GM12878 (cell line): ENCODE measurements around the gene LRRC70. TPM values are rescaled to one million over a fixed set of nuclear protein-coding genes. Genes with fewer than 3 reads are reported as not detected.

Experiments
- ATAC-seq: fragments of 200-7000 bp; cut with Tn5 transposase; 3 replicates; pipeline ENCODE4 v1.9.1; 2020; ENCODE audit warnings: mild to moderate bottlenecking, moderate library complexity
- BruUV-seq: library from RNA; stranded (reverse); fragments of 400-500 nt; replicated peaks from 2 replicates; lab custom pipeline; 2021; lab: Mats Ljungman, UMichigan
- CTCF ChIA-PET: fragments of 300-600 bp; sonication (Branson Sonifier 250); formaldehyde crosslinking; extraction: SDS; loops from one replicate; lab custom pipeline; 2021; ENCODE audit warnings: inconsistent platforms; lab: Yijun Ruan, JAX
- POLR2A ChIA-PET: fragments of 350-600 bp; formaldehyde crosslinking; extraction: SDS; loops from one replicate; lab custom pipeline; 2021; ENCODE audit warnings: inconsistent platforms; lab: Charles Lee
- RAD21 ChIA-PET: fragments of 300-600 bp; sonication (Branson Sonifier 250); formaldehyde crosslinking; loops from one replicate; lab custom pipeline; 2023; ENCODE audit warnings: antibody characterized with exemption; ENCODE audit not compliant: unreplicated experiment; lab: Charles Lee
- SMC1A ChIA-PET: fragments of 300-600 bp; sonication (Branson Sonifier 250); formaldehyde crosslinking; loops from one replicate; lab custom pipeline; 2023; ENCODE audit not compliant: unreplicated experiment, uncharacterized antibody; lab: Charles Lee
- DNase-seq: peaks from one replicate; pipeline ENCODE4 v3.0.0-alpha.2; 2011; ENCODE audit warnings: low read depth, low spot score
- FAIRE-seq: peaks from 3 replicates; lab custom pipeline; 2011; peaks lifted over from hg19 to GRCh38; lab: Jason Lieb, UNC
- H2AFZ ChIP-seq: 2 replicates; pipeline ENCODE4 v1.6.0; 2011; ENCODE audit warnings: low read depth, low read length, control low read depth; ENCODE audit not compliant: control insufficient read depth
- H3K27ac ChIP-seq: 2 replicates; pipeline ENCODE4 v1.5.1; 2011; ENCODE audit warnings: control low read depth; ENCODE audit not compliant: control insufficient read depth, insufficient read depth
- H3K27me3 ChIP-seq, 2 experiments: replicated peaks in 1 of 2; 2 replicates each; pipeline versions ENCODE4 v1.6.0 to v1.6.1; 2011; ENCODE audit warnings: low read length in 1 of 2; ENCODE audit not compliant: control insufficient read depth in 2 of 2, insufficient read depth in 2 of 2
- H3K36me3 ChIP-seq, 2 experiments: 2 replicates each; pipeline ENCODE4 v1.5.1; 2011; ENCODE audit warnings: low read length in 1 of 2; ENCODE audit not compliant: control insufficient read depth in 2 of 2, insufficient read depth in 2 of 2
- H3K4me1 ChIP-seq: 2 replicates; pipeline ENCODE4 v1.6.1; 2011; ENCODE audit warnings: mild to moderate bottlenecking, low read length, moderate library complexity, mixed read lengths; ENCODE audit not compliant: control insufficient read depth, insufficient read depth
- H3K4me2 ChIP-seq: 2 replicates; pipeline ENCODE4 v1.6.0; 2011; ENCODE audit warnings: control low read depth; ENCODE audit not compliant: control insufficient read depth, insufficient read depth
- H3K4me3 ChIP-seq: fragments of 200-600 bp; sonication (generic); 2 replicates; pipeline ENCODE4 v1.5.1; 2016
- H3K79me2 ChIP-seq: 2 replicates; pipeline ENCODE4 v1.6.0; 2011; ENCODE audit warnings: low read length; ENCODE audit not compliant: control insufficient read depth, insufficient read depth
- H3K9ac ChIP-seq: 2 replicates; pipeline ENCODE4 v1.8.0; 2011; ENCODE audit warnings: low read length, control low read depth, mixed read lengths; ENCODE audit not compliant: control insufficient read depth, insufficient read depth
- H3K9me3 ChIP-seq: replicated peaks from 3 replicates; pipeline ENCODE4 v1.5.1; 2011; ENCODE audit warnings: mild to moderate bottlenecking, low read length; ENCODE audit not compliant: control insufficient read depth, insufficient read depth
- H4K20me1 ChIP-seq: 2 replicates; pipeline ENCODE4 v1.6.0; 2011; ENCODE audit not compliant: control insufficient read depth, insufficient read depth
- BCLAF1 ChIP-seq: fragments of 450-650 bp; IDR thresholded peaks from 2 replicates; pipeline ENCODE4 v1.6.1; 2017; ENCODE audit warnings: antibody characterized with exemption, mild to moderate bottlenecking, moderate library complexity
- BHLHE40 ChIP-seq, 2 experiments: fragments of 450-650 bp in 1 of 2; IDR thresholded peaks; 2 replicates each; pipeline ENCODE4 v1.6.1; 2011 to 2017; ENCODE audit warnings: low read depth in 2 of 2, borderline replicate concordance in 1 of 2, improper control_type of control experiment in 1 of 2, low read length in 1 of 2, mild to moderate bottlenecking in 1 of 2
- CHD1 ChIP-seq: IDR thresholded peaks from 2 replicates; pipeline ENCODE4 v1.6.1; 2012; ENCODE audit warnings: low read depth, low read length, improper control_type of control experiment
- CREB1 ChIP-seq: IDR thresholded peaks from 2 replicates; pipeline ENCODE4 v1.6.1; 2012; ENCODE audit warnings: low read depth, mild to moderate bottlenecking, inconsistent platforms
- CUX1 ChIP-seq: IDR thresholded peaks from 2 replicates; pipeline ENCODE4 v1.6.1; 2012; ENCODE audit warnings: improper control_type of control experiment, low read depth, low read length; ENCODE audit not compliant: insufficient replicate concordance
- DPF2 ChIP-seq: fragments of 450-650 bp; IDR thresholded peaks from 2 replicates; pipeline ENCODE4 v1.6.1; 2017; ENCODE audit warnings: mild to moderate bottlenecking
- NR2C2 ChIP-seq: IDR thresholded peaks from 2 replicates; pipeline ENCODE4 v1.6.1; 2011; ENCODE audit warnings: borderline replicate concordance, low read depth; ENCODE audit not compliant: control insufficient read depth, insufficient read length
- NRF1 ChIP-seq: conservative IDR thresholded peaks from 2 replicates; pipeline ENCODE4 v1.6.1; 2011; ENCODE audit warnings: mild to moderate bottlenecking, low read depth, low read length, improper control_type of control experiment
- PAX8 ChIP-seq: fragments of 450-650 bp; IDR thresholded peaks from 2 replicates; pipeline ENCODE4 v1.6.1; 2017; ENCODE audit warnings: mild to moderate bottlenecking, moderate library complexity
- POLR2AphosphoS5 ChIP-seq: IDR thresholded peaks from 2 replicates; pipeline ENCODE4 v1.6.1; 2011; ENCODE audit warnings: mild to moderate bottlenecking, low read length, inconsistent platforms
- POU2F2 ChIP-seq: IDR thresholded peaks from 3 replicates; pipeline ENCODE4 v1.6.1; 2011; ENCODE audit warnings: low read depth, mild to moderate bottlenecking, low read length, borderline replicate concordance
- STAT3 ChIP-seq: IDR thresholded peaks from 2 replicates; pipeline ENCODE4 v1.6.1; 2011; ENCODE audit warnings: low read depth, low read length, improper control_type of control experiment
- TAF1 ChIP-seq: IDR thresholded peaks from 2 replicates; pipeline ENCODE4 v1.6.1; 2011; ENCODE audit warnings: mild to moderate bottlenecking, low read depth, low read length, borderline replicate concordance
- WGBS: methylation state at CpG from one replicate; pipeline ENCODE4 v1.1.6; 2016; ENCODE audit warnings: low lambda C conversion rate; ENCODE audit not compliant: insufficient replicate concordance, insufficient coverage; ENCODE audit errors: missing lambda C conversion rate; 5-methylcytosine and 5-hydroxymethylcytosine counted together
- in situ Hi-C: fragments of 300-500 bp; cut with MboI; formaldehyde crosslinking; loops from 9 replicates; pipeline ENCODE4 v1.14.3; 2018; ENCODE audit warnings: mixed read lengths
- intact Hi-C: fragments of 100-400 bp; cut with micrococcal nuclease; formaldehyde crosslinking; loops from one replicate; pipeline ENCODE4 v1.14.2; 2022; ENCODE audit not compliant: unreplicated experiment
- polyA plus RNA-seq, 11 experiments: library from polyadenylated mRNA; depleted of rRNA in 4 of 11; unstranded in 6 of 11; stranded (reverse) in 5 of 11; fragments of >200 nt; fragmentation: Nextera tagmentation in 4 of 11; fragmentation: Illumina TruSeq in 1 of 11; extraction: Ambion mirVana in 4 of 11; extraction: Trizol in 1 of 11; gene quantifications; 1 replicate in 1 of 11; 2 replicates in 10 of 11; pipeline versions ENCODE4 v1.2.1 to v1.2.3, GENCODE V29; 2011 to 2016; ENCODE audit warnings: inconsistent platforms in 2 of 11, missing spikeins in 2 of 11, low read depth in 1 of 11
- total RNA-seq, 4 experiments: library from RNA; depleted of rRNA in 3 of 4; stranded (reverse); fragments of >200 nt in 3 of 4; fragmentation: Illumina TruSeq in 1 of 4; extraction: Trizol in 1 of 4; gene quantifications; 2 replicates each; pipeline versions ENCODE4 v1.2.1 to v1.2.3, GENCODE V29; 2013 to 2021
- TF ChIP-seq, protein P1 (sequence below): IDR thresholded peaks from 2 replicates; pipeline ENCODE4 v1.6.1; 2012; ENCODE audit warnings: low read length, inconsistent platforms

LRRC70 gene
- total and polyA plus RNA-seq, 10 of the 15 experiments (the other 5 are each of a cell fraction or from before 2014, with no cell fraction given) = 0.35 to 1.5 (median 0.84) TPM

GRCh38 chr5:62568800-62569432, 9.7 kb upstream of the LRRC70 start:
- ChIA-PET RAD21 (interaction anchor here (1.1 kb wide), 1 partner anchor 10 kb away, joined by 5 read pairs; the partner anchor contains the start of gene LRRC70), SMC1A (interaction anchor here (0.9 to 3.6 kb wide), 5 partner anchors 7 to 32 kb away, joined by 3 to 20 read pairs (median 5); partner anchors contain the start of gene LRRC70), CTCF (interaction anchor here (0.6 to 1.3 kb wide), 5 partner anchors 13 to 972 kb away, joined by 3 to 4 read pairs (median 3); no protein-coding TSS in a partner anchor), POLR2A (no interaction called here)
- H4K20me1 ChIP-seq = no peaks in the 10 kb centered on the region
- H3K4me3 ChIP-seq = no peak overlapping the region
- H3K4me1 ChIP-seq = no peaks in the 10 kb centered on the region; the same call in 1 of the 2 replicates
- DNase-seq = no peak
- no peak overlapping the region for H3K4me2 ChIP-seq
- no peak for ATAC-seq
- H3K36me3 ChIP-seq = no peaks in the 10 kb centered on the region
- peaks cover 4% of the 10 kb centered on the region; the same call in 2 of the 3 replicates for H3K9me3 ChIP-seq
- no peak overlapping the region for H3K27ac ChIP-seq
- no peak overlapping the region for H3K9ac ChIP-seq
- no peaks in the 10 kb centered on the region for H3K79me2 ChIP-seq
- no peak overlapping the region for H2AFZ ChIP-seq
- in situ Hi-C loops (no loop called here), intact Hi-C loops (no loop called here)
- 100% methylated on average over 2 of the region's 2 CpGs for WGBS
- no peak for FAIRE-seq
- no TSS peak for BruUV-seq
- no peaks in the 10 kb centered on the region for H3K27me3 ChIP-seq
- no peak for TF ChIP-seq TAF1
- TF ChIP-seq NRF1 = no peak
- no peak for TF ChIP-seq NR2C2
- TF ChIP-seq, protein P1, sequence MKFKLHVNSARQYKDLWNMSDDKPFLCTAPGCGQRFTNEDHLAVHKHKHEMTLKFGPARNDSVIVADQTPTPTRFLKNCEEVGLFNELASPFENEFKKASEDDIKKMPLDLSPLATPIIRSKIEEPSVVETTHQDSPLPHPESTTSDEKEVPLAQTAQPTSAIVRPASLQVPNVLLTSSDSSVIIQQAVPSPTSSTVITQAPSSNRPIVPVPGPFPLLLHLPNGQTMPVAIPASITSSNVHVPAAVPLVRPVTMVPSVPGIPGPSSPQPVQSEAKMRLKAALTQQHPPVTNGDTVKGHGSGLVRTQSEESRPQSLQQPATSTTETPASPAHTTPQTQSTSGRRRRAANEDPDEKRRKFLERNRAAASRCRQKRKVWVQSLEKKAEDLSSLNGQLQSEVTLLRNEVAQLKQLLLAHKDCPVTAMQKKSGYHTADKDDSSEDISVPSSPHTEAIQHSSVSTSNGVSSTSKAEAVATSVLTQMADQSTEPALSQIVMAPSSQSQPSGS = no peak
- TF ChIP-seq BCLAF1 = no peak
- no peak for TF ChIP-seq POU2F2
- no peak for TF ChIP-seq STAT3
- no peak for TF ChIP-seq CUX1
- TF ChIP-seq CHD1 = no peak
- no peak for TF ChIP-seq CREB1
- no peak for TF ChIP-seq PAX8
- no peak for TF ChIP-seq DPF2
- TF ChIP-seq BHLHE40 (IDR thresholded peaks at IDR 0.05; ENCODE audit: borderline replicate concordance in 1 of 2, low read depth in 2 of 2, low read length in 1 of 2) = no peak
- TF ChIP-seq POLR2AphosphoS5 = no peak
